ENCODE measurements around the gene TCAF1. TPM values are rescaled to one million over a fixed set of nuclear protein-coding genes. Genes with fewer than 3 reads are reported as not detected.

Gene TCAF1, protein sequence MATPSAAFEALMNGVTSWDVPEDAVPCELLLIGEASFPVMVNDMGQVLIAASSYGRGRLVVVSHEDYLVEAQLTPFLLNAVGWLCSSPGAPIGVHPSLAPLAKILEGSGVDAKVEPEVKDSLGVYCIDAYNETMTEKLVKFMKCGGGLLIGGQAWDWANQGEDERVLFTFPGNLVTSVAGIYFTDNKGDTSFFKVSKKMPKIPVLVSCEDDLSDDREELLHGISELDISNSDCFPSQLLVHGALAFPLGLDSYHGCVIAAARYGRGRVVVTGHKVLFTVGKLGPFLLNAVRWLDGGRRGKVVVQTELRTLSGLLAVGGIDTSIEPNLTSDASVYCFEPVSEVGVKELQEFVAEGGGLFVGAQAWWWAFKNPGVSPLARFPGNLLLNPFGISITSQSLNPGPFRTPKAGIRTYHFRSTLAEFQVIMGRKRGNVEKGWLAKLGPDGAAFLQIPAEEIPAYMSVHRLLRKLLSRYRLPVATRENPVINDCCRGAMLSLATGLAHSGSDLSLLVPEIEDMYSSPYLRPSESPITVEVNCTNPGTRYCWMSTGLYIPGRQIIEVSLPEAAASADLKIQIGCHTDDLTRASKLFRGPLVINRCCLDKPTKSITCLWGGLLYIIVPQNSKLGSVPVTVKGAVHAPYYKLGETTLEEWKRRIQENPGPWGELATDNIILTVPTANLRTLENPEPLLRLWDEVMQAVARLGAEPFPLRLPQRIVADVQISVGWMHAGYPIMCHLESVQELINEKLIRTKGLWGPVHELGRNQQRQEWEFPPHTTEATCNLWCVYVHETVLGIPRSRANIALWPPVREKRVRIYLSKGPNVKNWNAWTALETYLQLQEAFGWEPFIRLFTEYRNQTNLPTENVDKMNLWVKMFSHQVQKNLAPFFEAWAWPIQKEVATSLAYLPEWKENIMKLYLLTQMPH
- total RNA-seq, result 32.8 and 35.7 TPM in 2 replicates

DNA sequence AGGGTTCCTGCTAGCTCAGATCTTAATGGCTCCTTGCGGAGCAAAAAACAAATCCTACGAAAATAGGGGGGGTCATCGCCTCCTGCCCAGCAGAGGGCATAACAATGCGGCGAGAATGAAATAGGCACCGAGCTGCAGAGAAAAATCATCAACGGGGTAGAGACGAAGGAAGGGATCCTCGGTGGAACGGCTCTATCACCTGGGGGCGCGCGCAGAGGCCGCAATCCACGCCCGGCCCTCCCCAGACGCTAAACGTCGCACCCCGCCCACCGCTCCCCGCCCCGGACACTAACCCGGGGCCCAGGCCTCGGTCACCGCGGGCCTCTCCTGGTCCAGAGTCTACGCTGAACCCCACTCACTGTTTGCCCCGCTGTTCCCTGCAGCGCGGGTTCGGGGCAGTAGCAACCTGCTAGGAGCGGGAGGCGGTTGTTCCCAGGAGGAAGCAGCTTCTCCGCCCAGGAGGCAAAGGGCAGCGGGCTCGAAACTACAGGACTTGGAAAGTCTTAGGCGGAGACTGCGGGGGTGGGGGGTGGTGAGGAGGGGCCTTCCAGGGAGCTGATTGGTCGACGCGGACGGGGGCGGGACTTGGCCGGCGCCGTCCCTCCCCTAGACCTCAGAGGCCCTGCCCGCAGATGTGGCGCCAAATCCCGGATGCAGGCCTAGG is at the start of gene TCAF1:
Gene TCAF1 (minus strand): TSS at position 509 of the 664 bp plus-strand sequence. CDS start 25,568 bp downstream, outside the sequence.

DNA sequence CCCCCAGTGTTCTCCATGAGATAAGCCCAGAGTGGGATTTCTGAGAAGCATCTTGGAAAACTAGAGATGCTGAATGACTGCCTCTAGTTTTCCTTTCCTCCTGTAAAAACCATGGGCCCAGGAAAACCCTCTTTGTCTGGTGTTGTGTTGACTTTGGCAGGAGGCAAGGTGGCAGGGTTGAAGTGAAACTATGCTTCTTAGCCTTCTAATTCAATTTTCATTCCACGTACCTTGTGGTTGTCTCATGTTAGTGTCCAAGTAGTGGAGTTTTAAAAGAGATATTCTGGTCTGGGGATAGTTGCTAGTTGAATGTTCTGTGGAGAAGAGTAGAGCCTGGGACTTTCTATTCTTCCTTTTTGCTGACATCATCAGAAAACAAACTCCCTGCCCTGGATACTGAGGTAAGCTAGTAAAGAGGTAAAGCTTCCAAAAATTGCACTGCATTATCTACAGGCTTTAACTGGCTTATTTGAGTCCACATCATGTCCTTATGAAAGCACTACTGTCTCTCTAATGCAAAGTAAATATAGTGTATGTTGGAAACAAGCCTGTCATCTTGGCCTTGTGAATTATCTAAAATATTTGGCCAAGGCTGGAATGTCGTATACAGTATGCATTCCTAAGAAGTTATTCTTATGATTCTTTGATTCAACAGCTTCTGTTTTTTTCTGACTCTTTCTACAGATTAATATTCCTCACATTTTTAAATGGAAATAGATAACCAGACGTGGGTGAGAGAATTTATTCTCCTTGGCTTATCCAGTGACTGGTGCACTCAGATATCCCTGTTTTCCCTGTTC is 32.8 kb upstream of the TCAF1 start, which contains the start of gene OR2F2:
Gene OR2F2 (plus strand): TSS at position 708 of the 800 bp plus-strand sequence. CDS start 0 bp downstream, at position 708.

Other genes starting within 250 kb of the TCAF1 start
- gene CTAGE6, start 144.5 kb downstream of the TCAF1 start, total RNA-seq, result not detected in 2 replicates
- not detected in 2 replicates for gene OR2F2, start 33.1 kb upstream of the TCAF1 start, total RNA-seq
- not detected in 2 replicates for gene OR2F1, start 52.7 kb upstream of the TCAF1 start, total RNA-seq
- gene OR6B1, start 98.1 kb upstream of the TCAF1 start, total RNA-seq, result not detected in 2 replicates
- not detected in 2 replicates for gene OR2A5, start 146.8 kb upstream of the TCAF1 start, total RNA-seq
- gene OR2A25, start 167.6 kb upstream of the TCAF1 start, total RNA-seq, result not detected in 2 replicates
- gene OR2A12, start 184.1 kb upstream of the TCAF1 start, total RNA-seq, result not detected in 2 replicates
- gene OR2A2, start 207.4 kb upstream of the TCAF1 start, total RNA-seq, result not detected in 2 replicates
- gene OR2A14, start 221.0 kb upstream of the TCAF1 start, total RNA-seq, result not detected in 2 replicates

All from mesangial cell (primary cell).